Ectodermal cell (in vitro differentiated cells): ENCODE results near the gene OSCAR.
A peak's percentile ranks its signal among the peaks of the same experiment; 100 is the strongest.

Experiments
- H3K27ac ChIP-seq: 2 replicates; pipeline ENCODE4 v1.7.0; 2013; ENCODE audit warnings: mild to moderate bottlenecking, low read depth, low read length; ENCODE audit not compliant: insufficient read depth, poor library complexity, severe bottlenecking
- H3K27me3 ChIP-seq: 2 replicates; pipeline ENCODE4 v1.7.0; 2013; ENCODE audit warnings: mild to moderate bottlenecking, low read length; ENCODE audit not compliant: insufficient read depth, control insufficient read depth, poor library complexity, severe bottlenecking
- H3K36me3 ChIP-seq: one replicate; pipeline ENCODE4 v1.7.0; 2013; ENCODE audit warnings: low read length; ENCODE audit not compliant: control insufficient read depth, insufficient read depth
- H3K4me1 ChIP-seq: one replicate; pipeline ENCODE4 v1.7.0; 2013; ENCODE audit warnings: low read length; ENCODE audit not compliant: control insufficient read depth, insufficient read depth
- H3K4me3 ChIP-seq: 2 replicates; pipeline ENCODE4 v1.7.0; 2013; ENCODE audit warnings: low read depth, low read length, control low read depth; ENCODE audit not compliant: insufficient read depth
- H3K9me3 ChIP-seq: 2 replicates; pipeline ENCODE4 v1.7.0; 2013; ENCODE audit warnings: mild to moderate bottlenecking, low read length, moderate library complexity; ENCODE audit not compliant: control insufficient read depth
- WGBS, 2 experiments: methylation state at CpG; one replicate each; pipeline ENCODE4 v1.1.7; 2013; ENCODE audit warnings: missing lambda C conversion rate in 2 of 2; 5-methylcytosine and 5-hydroxymethylcytosine counted together

OSCAR gene

GRCh38 chr19:54136864-54137698, 36.5 kb upstream of the OSCAR start:
- peaks cover 19% of the 10 kb centered on the region for H3K4me1 ChIP-seq
- peak overlapping the region; percentile 93 for H3K27ac ChIP-seq
- H3K36me3 ChIP-seq: peaks cover under 1% of the 10 kb centered on the region
- peak overlapping the region; percentile 84 for H3K4me3 ChIP-seq
- 0% methylated on average over 46 of the region's 46 CpGs for WGBS, 2 experiments
- H3K27me3 ChIP-seq: peaks cover 10% of the 10 kb centered on the region
- peaks cover 2% of the 10 kb centered on the region for H3K9me3 ChIP-seq

- peaks cover 5% of the 10 kb centered on the region for H3K36me3 ChIP-seq
- H3K9me3 ChIP-seq: peaks cover 2% of the 10 kb centered on the region
- peaks cover 19% of the 10 kb centered on the region for H3K4me1 ChIP-seq
- no peak overlapping the region for H3K27ac ChIP-seq
- peak overlapping the region; percentile 51 for H3K4me3 ChIP-seq
- WGBS, 2 experiments: 3% methylated on average over 30 of the region's 30 CpGs
- H3K27me3 ChIP-seq: peaks cover 10% of the 10 kb centered on the region
Observed at GRCh38 chr19:54136086-54136863, 35.7 kb upstream of the OSCAR start.

GRCh38 chr19:54133957-54134590, 33.5 kb upstream of the OSCAR start:
- WGBS, 2 experiments: 52 to 66% methylated on average over 2 of the region's 2 CpGs

GRCh38 chr19:54133312-54133956, 32.8 kb upstream of the OSCAR start:
- Histone ChIP-seq H3K4me3 (no peak overlapping the region), H3K9me3 (peaks cover 2% of the 10 kb centered on the region), H3K27ac (no peak overlapping the region), H3K36me3 (peaks cover 14% of the 10 kb centered on the region), H3K27me3 (peaks cover 10% of the 10 kb centered on the region), H3K4me1 (peaks cover 5% of the 10 kb centered on the region)
- 89 to 91% methylated on average over 10 of the region's 10 CpGs for WGBS, 2 experiments

More at GRCh38 chr19:54133957-54134590, 33.5 kb upstream of the OSCAR start:
- peaks cover 9% of the 10 kb centered on the region for H3K4me1 ChIP-seq
- peaks cover 10% of the 10 kb centered on the region for H3K27me3 ChIP-seq
- H3K9me3 ChIP-seq: peaks cover 2% of the 10 kb centered on the region
- H3K36me3 ChIP-seq: peaks cover 14% of the 10 kb centered on the region
- no peak overlapping the region for H3K27ac ChIP-seq
- no peak overlapping the region for H3K4me3 ChIP-seq

- Histone ChIP-seq H3K27ac (no peak overlapping the region), H3K4me3 (no peak overlapping the region), H3K36me3 (peaks cover 23% of the 10 kb centered on the region), H3K4me1 (no peaks in the 10 kb centered on the region), H3K27me3 (no peaks in the 10 kb centered on the region), H3K9me3 (peaks cover 2% of the 10 kb centered on the region)
- 95 to 96% methylated on average over 20 of the region's 20 CpGs for WGBS, 2 experiments
Observed at GRCh38 chr19:54129617-54129996, 29.0 kb upstream of the OSCAR start.

GRCh38 chr19:54128796-54129616, 28.4 kb upstream of the OSCAR start:
- Histone ChIP-seq H3K27ac (no peak overlapping the region), H3K4me3 (no peak overlapping the region), H3K9me3 (peaks cover 2% of the 10 kb centered on the region), H3K27me3 (no peaks in the 10 kb centered on the region), H3K36me3 (peaks cover 25% of the 10 kb centered on the region), H3K4me1 (no peaks in the 10 kb centered on the region)
- 96 to 97% methylated on average over 41 of the region's 41 CpGs for WGBS, 2 experiments

GRCh38 chr19:54128441-54128725, 27.8 kb upstream of the OSCAR start:
- peaks cover 31% of the 10 kb centered on the region for H3K36me3 ChIP-seq
- H3K9me3 ChIP-seq: no peaks in the 10 kb centered on the region
- H3K4me1 ChIP-seq: no peaks in the 10 kb centered on the region
- 92 to 95% methylated on average over 20 of the region's 20 CpGs for WGBS, 2 experiments
- H3K4me3 ChIP-seq: no peak overlapping the region
- no peaks in the 10 kb centered on the region for H3K27me3 ChIP-seq
- H3K27ac ChIP-seq: no peak overlapping the region

GRCh38 chr19:54127688-54128440, 27.3 kb upstream of the OSCAR start:
- WGBS, 2 experiments: 93 to 94% methylated on average over 44 of the region's 44 CpGs
- H3K27ac ChIP-seq: no peak overlapping the region
- H3K36me3 ChIP-seq: peaks cover 33% of the 10 kb centered on the region
- H3K4me1 ChIP-seq: no peaks in the 10 kb centered on the region
- H3K4me3 ChIP-seq: no peak overlapping the region
- no peaks in the 10 kb centered on the region for H3K9me3 ChIP-seq
- H3K27me3 ChIP-seq: no peaks in the 10 kb centered on the region

GRCh38 chr19:54125713-54126112, 25.1 kb upstream of the OSCAR start:
- Histone ChIP-seq H3K9me3 (no peaks in the 10 kb centered on the region), H3K4me1 (no peaks in the 10 kb centered on the region), H3K27ac (no peak overlapping the region), H3K4me3 (no peak overlapping the region), H3K27me3 (no peaks in the 10 kb centered on the region), H3K36me3 (peaks cover 38% of the 10 kb centered on the region)
- WGBS, 2 experiments: 94% methylated on average over 9 of the region's 9 CpGs
